ENCODE data around the gene HCK. TPM values are rescaled to one million over a fixed set of nuclear protein-coding genes. Genes with fewer than 3 reads are reported as not detected.

Gene HCK
- total RNA-seq, 1 experiment from 2014 or later = 1.3 TPM

DNA sequence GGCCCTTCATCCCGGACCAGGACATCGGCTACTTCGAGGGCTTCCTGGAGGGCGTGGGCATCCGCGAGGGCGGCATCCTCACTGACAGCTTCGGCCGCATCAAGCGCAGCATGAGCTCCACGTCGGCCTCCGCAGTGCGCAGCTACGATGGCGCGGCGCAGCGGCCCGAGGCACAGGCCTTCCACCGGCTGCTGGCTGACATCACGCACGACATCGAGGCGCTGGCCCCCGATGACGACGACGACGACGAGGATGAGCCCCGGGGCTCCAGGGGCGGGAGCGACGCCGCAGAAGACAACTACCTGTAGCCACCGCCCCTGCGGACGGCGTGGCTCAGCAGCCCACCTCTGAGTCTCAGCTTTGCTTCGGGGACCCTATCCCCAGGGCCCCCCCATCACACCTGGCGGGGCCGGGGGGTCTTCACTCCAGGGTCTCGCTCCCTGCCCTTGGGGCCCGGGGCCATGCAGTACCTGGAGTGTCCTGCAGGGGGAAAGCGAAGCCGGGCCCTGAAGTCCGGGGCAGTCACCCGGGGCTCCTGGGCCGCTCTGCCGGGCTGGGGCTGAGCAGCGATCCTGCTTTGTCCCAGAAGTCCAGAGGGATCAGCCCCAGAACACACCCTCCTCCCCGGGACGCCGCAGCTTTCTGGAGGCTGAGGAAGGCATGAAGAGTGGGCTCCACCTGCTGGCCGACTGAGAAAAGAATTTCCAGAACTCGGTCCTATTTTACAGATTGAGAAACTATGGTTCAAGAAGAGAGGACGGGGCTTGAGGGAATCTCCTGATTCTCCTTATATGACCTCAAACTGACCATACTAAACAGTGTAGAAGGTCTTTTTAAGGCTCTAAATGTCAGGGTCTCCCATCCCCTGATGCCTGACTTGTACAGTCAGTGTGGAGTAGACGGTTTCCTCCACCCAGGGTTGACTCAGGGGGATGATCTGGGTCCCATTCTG lies 20.8 kb upstream of the HCK start:
- H3K27ac Mint-ChIP-seq = no peak overlapping the region
- DNase-seq (ENCODE audit: low spot score) (peak; percentile 95), ATAC-seq (peak; percentile 99)
- peaks cover 13% of the 10 kb centered on the region for H3K4me1 Mint-ChIP-seq
- H3K36me3 Mint-ChIP-seq = peaks cover 3% of the 10 kb centered on the region; the same call in 1 of the 2 replicates
- H3K4me3 Mint-ChIP-seq = peak overlapping the region; percentile 56
- H3K27me3 Mint-ChIP-seq (ENCODE audit: low read depth) = peaks cover 7% of the 10 kb centered on the region
- CTCF ChIA-PET = interaction anchor here (0.6 to 9.5 kb wide), 29 partner anchors 11 to 474 kb away, joined by 3 to 70 read pairs (median 6); partner anchors contain the start of genes CCM2L, PDRG1 and XKR7
- no peaks in the 10 kb centered on the region for H3K9me3 Mint-ChIP-seq
- POLR2A ChIA-PET = interaction anchor here (1.3 kb wide), 1 partner anchor 13 kb away, joined by 4 read pairs; no protein-coding TSS in a partner anchor
- TF ChIP-seq JAZF1 (CRISPR knock-in tag; IDR thresholded peaks at IDR 0.05) = no peak
- TF ChIP-seq, protein P1, sequence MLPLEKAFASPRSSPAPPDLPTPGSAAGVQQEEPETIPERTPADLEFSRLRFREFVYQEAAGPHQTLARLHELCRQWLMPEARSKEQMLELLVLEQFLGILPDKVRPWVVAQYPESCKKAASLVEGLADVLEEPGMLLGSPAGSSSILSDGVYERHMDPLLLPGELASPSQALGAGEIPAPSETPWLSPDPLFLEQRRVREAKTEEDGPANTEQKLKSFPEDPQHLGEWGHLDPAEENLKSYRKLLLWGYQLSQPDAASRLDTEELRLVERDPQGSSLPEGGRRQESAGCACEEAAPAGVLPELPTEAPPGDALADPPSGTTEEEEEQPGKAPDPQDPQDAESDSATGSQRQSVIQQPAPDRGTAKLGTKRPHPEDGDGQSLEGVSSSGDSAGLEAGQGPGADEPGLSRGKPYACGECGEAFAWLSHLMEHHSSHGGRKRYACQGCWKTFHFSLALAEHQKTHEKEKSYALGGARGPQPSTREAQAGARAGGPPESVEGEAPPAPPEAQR (CRISPR knock-in tag; IDR thresholded peaks at IDR 0.05) = no peak
- TF ChIP-seq GABPB1 (CRISPR knock-in tag; IDR thresholded peaks at IDR 0.05) = peak; percentile 43; the same call in 1 of the 2 replicates
- 0 out of 2 replicates have a peak, but pooled peaks have one; percentile 43 for TF ChIP-seq CBFB (CRISPR knock-in tag; IDR thresholded peaks at IDR 0.05; ENCODE audit: low read depth)
- TF ChIP-seq, protein P2, sequence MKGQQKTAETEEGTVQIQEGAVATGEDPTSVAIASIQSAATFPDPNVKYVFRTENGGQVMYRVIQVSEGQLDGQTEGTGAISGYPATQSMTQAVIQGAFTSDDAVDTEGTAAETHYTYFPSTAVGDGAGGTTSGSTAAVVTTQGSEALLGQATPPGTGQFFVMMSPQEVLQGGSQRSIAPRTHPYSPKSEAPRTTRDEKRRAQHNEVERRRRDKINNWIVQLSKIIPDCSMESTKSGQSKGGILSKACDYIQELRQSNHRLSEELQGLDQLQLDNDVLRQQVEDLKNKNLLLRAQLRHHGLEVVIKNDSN (CRISPR knock-in tag; IDR thresholded peaks at IDR 0.05) = no peak
- no peak for TF ChIP-seq EMX1 (CRISPR knock-in tag; IDR thresholded peaks at IDR 0.05)
- TF ChIP-seq ZNF396 (CRISPR knock-in tag; IDR thresholded peaks at IDR 0.05; ENCODE audit: borderline replicate concordance) = no peak
- TF ChIP-seq RELA (CRISPR knock-in tag; IDR thresholded peaks at IDR 0.05; ENCODE audit: borderline replicate concordance) = peak; percentile 50; the same call in 1 of the 2 replicates
- TF ChIP-seq SP1 (CRISPR knock-in tag; conservative IDR thresholded peaks at IDR 0.05) = no peak
- TF ChIP-seq TCF7 (CRISPR knock-in tag; IDR thresholded peaks at IDR 0.05; ENCODE audit: low read depth) = no peak
- TF ChIP-seq KAT7 (CRISPR knock-in tag; IDR thresholded peaks at IDR 0.05; ENCODE audit: borderline replicate concordance) = no peak
- no peak for TF ChIP-seq MYBL2 (CRISPR knock-in tag; IDR thresholded peaks at IDR 0.05)
- TF ChIP-seq, protein P3, sequence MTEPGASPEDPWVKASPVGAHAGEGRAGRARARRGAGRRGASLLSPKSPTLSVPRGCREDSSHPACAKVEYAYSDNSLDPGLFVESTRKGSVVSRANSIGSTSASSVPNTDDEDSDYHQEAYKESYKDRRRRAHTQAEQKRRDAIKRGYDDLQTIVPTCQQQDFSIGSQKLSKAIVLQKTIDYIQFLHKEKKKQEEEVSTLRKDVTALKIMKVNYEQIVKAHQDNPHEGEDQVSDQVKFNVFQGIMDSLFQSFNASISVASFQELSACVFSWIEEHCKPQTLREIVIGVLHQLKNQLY (CRISPR knock-in tag; IDR thresholded peaks at IDR 0.05) = no peak
- TF ChIP-seq HMGA2 (CRISPR knock-in tag; IDR thresholded peaks at IDR 0.05) = no peak
- no peak for TF ChIP-seq ZNF219 (CRISPR knock-in tag; IDR thresholded peaks at IDR 0.05; ENCODE audit: borderline replicate concordance)
- TF ChIP-seq, protein P4, sequence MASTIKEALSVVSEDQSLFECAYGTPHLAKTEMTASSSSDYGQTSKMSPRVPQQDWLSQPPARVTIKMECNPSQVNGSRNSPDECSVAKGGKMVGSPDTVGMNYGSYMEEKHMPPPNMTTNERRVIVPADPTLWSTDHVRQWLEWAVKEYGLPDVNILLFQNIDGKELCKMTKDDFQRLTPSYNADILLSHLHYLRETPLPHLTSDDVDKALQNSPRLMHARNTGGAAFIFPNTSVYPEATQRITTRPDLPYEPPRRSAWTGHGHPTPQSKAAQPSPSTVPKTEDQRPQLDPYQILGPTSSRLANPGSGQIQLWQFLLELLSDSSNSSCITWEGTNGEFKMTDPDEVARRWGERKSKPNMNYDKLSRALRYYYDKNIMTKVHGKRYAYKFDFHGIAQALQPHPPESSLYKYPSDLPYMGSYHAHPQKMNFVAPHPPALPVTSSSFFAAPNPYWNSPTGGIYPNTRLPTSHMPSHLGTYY (CRISPR knock-in tag; IDR thresholded peaks at IDR 0.05) = no peak
- no peak for TF ChIP-seq FOXJ3 (CRISPR knock-in tag; IDR thresholded peaks at IDR 0.05; ENCODE audit: borderline replicate concordance)
- TF ChIP-seq, protein P5, sequence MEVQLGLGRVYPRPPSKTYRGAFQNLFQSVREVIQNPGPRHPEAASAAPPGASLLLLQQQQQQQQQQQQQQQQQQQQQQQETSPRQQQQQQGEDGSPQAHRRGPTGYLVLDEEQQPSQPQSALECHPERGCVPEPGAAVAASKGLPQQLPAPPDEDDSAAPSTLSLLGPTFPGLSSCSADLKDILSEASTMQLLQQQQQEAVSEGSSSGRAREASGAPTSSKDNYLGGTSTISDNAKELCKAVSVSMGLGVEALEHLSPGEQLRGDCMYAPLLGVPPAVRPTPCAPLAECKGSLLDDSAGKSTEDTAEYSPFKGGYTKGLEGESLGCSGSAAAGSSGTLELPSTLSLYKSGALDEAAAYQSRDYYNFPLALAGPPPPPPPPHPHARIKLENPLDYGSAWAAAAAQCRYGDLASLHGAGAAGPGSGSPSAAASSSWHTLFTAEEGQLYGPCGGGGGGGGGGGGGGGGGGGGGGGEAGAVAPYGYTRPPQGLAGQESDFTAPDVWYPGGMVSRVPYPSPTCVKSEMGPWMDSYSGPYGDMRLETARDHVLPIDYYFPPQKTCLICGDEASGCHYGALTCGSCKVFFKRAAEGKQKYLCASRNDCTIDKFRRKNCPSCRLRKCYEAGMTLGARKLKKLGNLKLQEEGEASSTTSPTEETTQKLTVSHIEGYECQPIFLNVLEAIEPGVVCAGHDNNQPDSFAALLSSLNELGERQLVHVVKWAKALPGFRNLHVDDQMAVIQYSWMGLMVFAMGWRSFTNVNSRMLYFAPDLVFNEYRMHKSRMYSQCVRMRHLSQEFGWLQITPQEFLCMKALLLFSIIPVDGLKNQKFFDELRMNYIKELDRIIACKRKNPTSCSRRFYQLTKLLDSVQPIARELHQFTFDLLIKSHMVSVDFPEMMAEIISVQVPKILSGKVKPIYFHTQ (CRISPR knock-in tag; IDR thresholded peaks at IDR 0.05) = no peak
- TF ChIP-seq, protein P6, sequence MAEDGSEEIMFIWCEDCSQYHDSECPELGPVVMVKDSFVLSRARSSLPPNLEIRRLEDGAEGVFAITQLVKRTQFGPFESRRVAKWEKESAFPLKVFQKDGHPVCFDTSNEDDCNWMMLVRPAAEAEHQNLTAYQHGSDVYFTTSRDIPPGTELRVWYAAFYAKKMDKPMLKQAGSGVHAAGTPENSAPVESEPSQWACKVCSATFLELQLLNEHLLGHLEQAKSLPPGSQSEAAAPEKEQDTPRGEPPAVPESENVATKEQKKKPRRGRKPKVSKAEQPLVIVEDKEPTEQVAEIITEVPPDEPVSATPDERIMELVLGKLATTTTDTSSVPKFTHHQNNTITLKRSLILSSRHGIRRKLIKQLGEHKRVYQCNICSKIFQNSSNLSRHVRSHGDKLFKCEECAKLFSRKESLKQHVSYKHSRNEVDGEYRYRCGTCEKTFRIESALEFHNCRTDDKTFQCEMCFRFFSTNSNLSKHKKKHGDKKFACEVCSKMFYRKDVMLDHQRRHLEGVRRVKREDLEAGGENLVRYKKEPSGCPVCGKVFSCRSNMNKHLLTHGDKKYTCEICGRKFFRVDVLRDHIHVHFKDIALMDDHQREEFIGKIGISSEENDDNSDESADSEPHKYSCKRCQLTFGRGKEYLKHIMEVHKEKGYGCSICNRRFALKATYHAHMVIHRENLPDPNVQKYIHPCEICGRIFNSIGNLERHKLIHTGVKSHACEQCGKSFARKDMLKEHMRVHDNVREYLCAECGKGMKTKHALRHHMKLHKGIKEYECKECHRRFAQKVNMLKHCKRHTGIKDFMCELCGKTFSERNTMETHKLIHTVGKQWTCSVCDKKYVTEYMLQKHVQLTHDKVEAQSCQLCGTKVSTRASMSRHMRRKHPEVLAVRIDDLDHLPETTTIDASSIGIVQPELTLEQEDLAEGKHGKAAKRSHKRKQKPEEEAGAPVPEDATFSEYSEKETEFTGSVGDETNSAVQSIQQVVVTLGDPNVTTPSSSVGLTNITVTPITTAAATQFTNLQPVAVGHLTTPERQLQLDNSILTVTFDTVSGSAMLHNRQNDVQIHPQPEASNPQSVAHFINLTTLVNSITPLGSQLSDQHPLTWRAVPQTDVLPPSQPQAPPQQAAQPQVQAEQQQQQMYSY (CRISPR knock-in tag; IDR thresholded peaks at IDR 0.05) = peak; percentile 23; the same call in 1 of the 2 replicates
- TF ChIP-seq, protein P7, sequence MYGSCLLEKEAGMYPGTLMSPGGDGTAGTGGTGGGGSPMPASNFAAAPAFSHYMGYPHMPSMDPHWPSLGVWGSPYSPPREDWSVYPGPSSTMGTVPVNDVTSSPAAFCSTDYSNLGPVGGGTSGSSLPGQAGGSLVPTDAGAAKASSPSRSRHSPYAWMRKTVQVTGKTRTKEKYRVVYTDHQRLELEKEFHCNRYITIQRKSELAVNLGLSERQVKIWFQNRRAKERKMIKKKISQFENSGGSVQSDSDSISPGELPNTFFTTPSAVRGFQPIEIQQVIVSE (CRISPR knock-in tag; IDR thresholded peaks at IDR 0.05; ENCODE audit: borderline replicate concordance) = no peak
- TF ChIP-seq, protein P8, sequence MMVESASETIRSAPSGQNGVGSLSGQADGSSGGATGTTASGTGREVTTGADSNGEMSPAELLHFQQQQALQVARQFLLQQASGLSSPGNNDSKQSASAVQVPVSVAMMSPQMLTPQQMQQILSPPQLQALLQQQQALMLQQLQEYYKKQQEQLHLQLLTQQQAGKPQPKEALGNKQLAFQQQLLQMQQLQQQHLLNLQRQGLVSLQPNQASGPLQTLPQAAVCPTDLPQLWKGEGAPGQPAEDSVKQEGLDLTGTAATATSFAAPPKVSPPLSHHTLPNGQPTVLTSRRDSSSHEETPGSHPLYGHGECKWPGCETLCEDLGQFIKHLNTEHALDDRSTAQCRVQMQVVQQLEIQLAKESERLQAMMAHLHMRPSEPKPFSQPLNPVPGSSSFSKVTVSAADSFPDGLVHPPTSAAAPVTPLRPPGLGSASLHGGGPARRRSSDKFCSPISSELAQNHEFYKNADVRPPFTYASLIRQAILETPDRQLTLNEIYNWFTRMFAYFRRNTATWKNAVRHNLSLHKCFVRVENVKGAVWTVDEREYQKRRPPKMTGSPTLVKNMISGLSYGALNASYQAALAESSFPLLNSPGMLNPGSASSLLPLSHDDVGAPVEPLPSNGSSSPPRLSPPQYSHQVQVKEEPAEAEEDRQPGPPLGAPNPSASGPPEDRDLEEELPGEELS (CRISPR knock-in tag; IDR thresholded peaks at IDR 0.05) = no peak

Measured in WTC11 (cell line).